HEK293 (cell line): ENCODE measurements around the gene ROBO1.

ENCODE experiments used
- ZNF530 ChIP-seq: fragments of 450-650 bp; formaldehyde crosslinking; IDR thresholded peaks from 2 replicates; pipeline ENCODE4 v1.5.1; 2016; ENCODE audit warnings: low read depth, missing biosample characterization, missing genetic modification characterization
- TF ChIP-seq, protein P1 (sequence below): fragments of 450-650 bp; formaldehyde crosslinking; conservative IDR thresholded peaks from 2 replicates; pipeline ENCODE4 v1.5.1; 2016; ENCODE audit warnings: low read depth, missing biosample characterization, missing genetic modification characterization

DNA sequence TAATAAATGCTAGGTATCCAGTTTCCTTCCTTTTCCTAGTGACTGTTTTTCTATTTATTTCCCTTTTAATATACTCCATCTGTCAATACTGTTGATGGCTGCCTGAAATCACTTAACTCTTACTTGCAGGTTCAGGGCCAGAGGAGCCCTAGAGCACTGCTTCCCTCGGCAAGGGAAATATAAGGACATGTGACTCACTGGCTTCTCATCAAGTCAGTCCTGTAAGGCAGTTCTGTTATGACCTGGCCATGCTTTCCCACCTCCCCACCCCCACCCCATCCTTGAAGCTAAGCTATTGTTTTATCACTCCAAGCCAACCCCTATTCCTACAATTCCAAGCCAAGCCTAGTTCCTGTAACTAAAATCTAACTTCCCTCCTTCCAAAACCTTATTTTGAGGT, 800.7 kb downstream of the ROBO1 start:
- TF ChIP-seq ZNF530 (tag by site-specific recombination) = no peak
- TF ChIP-seq, protein P1, sequence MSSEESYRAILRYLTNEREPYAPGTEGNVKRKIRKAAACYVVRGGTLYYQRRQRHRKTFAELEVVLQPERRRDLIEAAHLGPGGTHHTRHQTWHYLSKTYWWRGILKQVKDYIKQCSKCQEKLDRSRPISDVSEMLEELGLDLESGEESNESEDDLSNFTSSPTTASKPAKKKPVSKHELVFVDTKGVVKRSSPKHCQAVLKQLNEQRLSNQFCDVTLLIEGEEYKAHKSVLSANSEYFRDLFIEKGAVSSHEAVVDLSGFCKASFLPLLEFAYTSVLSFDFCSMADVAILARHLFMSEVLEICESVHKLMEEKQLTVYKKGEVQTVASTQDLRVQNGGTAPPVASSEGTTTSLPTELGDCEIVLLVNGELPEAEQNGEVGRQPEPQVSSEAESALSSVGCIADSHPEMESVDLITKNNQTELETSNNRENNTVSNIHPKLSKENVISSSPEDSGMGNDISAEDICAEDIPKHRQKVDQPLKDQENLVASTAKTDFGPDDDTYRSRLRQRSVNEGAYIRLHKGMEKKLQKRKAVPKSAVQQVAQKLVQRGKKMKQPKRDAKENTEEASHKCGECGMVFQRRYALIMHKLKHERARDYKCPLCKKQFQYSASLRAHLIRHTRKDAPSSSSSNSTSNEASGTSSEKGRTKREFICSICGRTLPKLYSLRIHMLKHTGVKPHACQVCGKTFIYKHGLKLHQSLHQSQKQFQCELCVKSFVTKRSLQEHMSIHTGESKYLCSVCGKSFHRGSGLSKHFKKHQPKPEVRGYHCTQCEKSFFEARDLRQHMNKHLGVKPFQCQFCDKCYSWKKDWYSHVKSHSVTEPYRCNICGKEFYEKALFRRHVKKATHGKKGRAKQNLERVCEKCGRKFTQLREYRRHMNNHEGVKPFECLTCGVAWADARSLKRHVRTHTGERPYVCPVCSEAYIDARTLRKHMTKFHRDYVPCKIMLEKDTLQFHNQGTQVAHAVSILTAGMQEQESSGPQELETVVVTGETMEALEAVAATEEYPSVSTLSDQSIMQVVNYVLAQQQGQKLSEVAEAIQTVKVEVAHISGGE (tag by site-specific recombination) = no peak
